K562 (cell line): ENCODE results near the gene RERG. TPM values are rescaled to one million over a fixed set of nuclear protein-coding genes. Genes with fewer than 3 reads are reported as not detected.

ENCODE experiments used
- ATAC-seq: fragments of 200-7000 bp; cut with Tn5 transposase; 3 replicates; pipeline ENCODE4 v1.9.1; 2020; ENCODE audit warnings: moderate library complexity
- BruUV-seq: library from RNA; stranded (reverse); fragments of 400-500 nt; replicated peaks from 2 replicates; lab custom pipeline; 2021; lab: Mats Ljungman, UMichigan
- CTCF ChIA-PET: fragments of 300-600 bp; formaldehyde crosslinking; extraction: SDS; loops from one replicate; lab custom pipeline; 2021; ENCODE audit warnings: low intra/inter-chr PET ratio; lab: Yijun Ruan, JAX
- POLR2A ChIA-PET: fragments of 300-600, 350-650 bp; sonication (Branson Sonifier 250); formaldehyde crosslinking; extraction: SDS; loops from one replicate; lab custom pipeline; 2021; ENCODE audit warnings: antibody characterized with exemption, inconsistent platforms; lab: Yijun Ruan, JAX
- DNase-seq, 4 experiments: peaks; one replicate each; pipeline versions ENCODE4 v3.0.0 to v3.0.0-alpha.2; 2011 to 2018; ENCODE audit warnings: low spot score in 3 of 4, mixed read lengths in 3 of 4; ENCODE audit errors: extremely low read depth in 1 of 4
- FAIRE-seq: peaks from 2 replicates; lab custom pipeline; 2011; peaks lifted over from hg19 to GRCh38; lab: Jason Lieb, UNC
- H2AFZ ChIP-seq: 2 replicates; pipeline ENCODE4 v1.6.0; 2011; ENCODE audit warnings: low read depth, low read length, control low read depth, inconsistent platforms
- H3K27ac ChIP-seq: fragments of 200-600 bp; 3 replicates; pipeline ENCODE4 v1.8.0; 2011; ENCODE audit warnings: low read depth, mild to moderate bottlenecking, control low read depth, inconsistent platforms, low read length, moderate library complexity, mixed read lengths; ENCODE audit errors: extremely low read depth
- H3K27me3 ChIP-seq, 2 experiments: fragments of 300-600 bp in 1 of 2; 2 replicates in 1 of 2; 3 replicates in 1 of 2; pipeline versions ENCODE4 v1.6.0 to v1.8.0; 2011; ENCODE audit warnings: inconsistent platforms in 2 of 2, low read length in 2 of 2, mild to moderate bottlenecking in 1 of 2, mixed read lengths in 1 of 2, moderate library complexity in 1 of 2; ENCODE audit not compliant: control insufficient read depth in 2 of 2, insufficient read depth in 2 of 2
- H3K36me3 ChIP-seq: fragments of 300-600 bp; 3 replicates; pipeline ENCODE4 v1.8.0; 2011; ENCODE audit warnings: mild to moderate bottlenecking, low read length, inconsistent platforms; ENCODE audit not compliant: control insufficient read depth, insufficient read depth
- H3K4me1 ChIP-seq, 2 experiments: fragments of 200-600 bp in 1 of 2; replicated peaks in 1 of 2; 2 replicates in 1 of 2; 3 replicates in 1 of 2; pipeline versions ENCODE4 v1.5.1 to v1.8.0; 2011; ENCODE audit warnings: inconsistent platforms in 2 of 2, low read length in 2 of 2, mild to moderate bottlenecking in 1 of 2, mixed read lengths in 1 of 2, moderate library complexity in 1 of 2; ENCODE audit not compliant: control insufficient read depth in 2 of 2, insufficient read depth in 2 of 2
- H3K4me2 ChIP-seq: 2 replicates; pipeline ENCODE4 v1.6.1; 2011; ENCODE audit warnings: low read length, control low read depth, inconsistent platforms, mixed read lengths; ENCODE audit not compliant: insufficient read depth
- H3K4me3 ChIP-seq: fragments of 200-600 bp; sonication (generic), shearing (Covaris generic); 2 replicates; pipeline ENCODE4 v1.5.1; 2016; ENCODE audit warnings: control low read depth, inconsistent platforms
- H3K79me2 ChIP-seq: fragments of 200-600 bp; 3 replicates; pipeline ENCODE4 v1.8.0; 2011; ENCODE audit warnings: low read length, inconsistent platforms; ENCODE audit not compliant: control insufficient read depth, insufficient read depth
- H3K9ac ChIP-seq, 2 experiments: 2 replicates each; pipeline versions ENCODE4 v1.6.0 to v1.6.1; 2011; ENCODE audit warnings: low read depth in 2 of 2, low read length in 2 of 2, control low read depth in 1 of 2, inconsistent platforms in 1 of 2, mild to moderate bottlenecking in 1 of 2, mixed read lengths in 1 of 2; ENCODE audit not compliant: insufficient read depth in 1 of 2
- H3K9me1 ChIP-seq: one replicate; pipeline ENCODE4 v1.6.0; 2011; ENCODE audit warnings: inconsistent platforms, mild to moderate bottlenecking, low read length, moderate library complexity; ENCODE audit not compliant: control insufficient read depth, insufficient read depth
- H3K9me3 ChIP-seq: replicated peaks from 2 replicates; pipeline ENCODE4 v1.5.1; 2011; ENCODE audit warnings: low read depth, low read length, inconsistent platforms; ENCODE audit not compliant: control insufficient read depth, insufficient read depth
- H4K20me1 ChIP-seq: replicated peaks from 2 replicates; pipeline ENCODE4 v1.6.1; 2011; ENCODE audit warnings: low read length, inconsistent platforms, mixed read lengths; ENCODE audit not compliant: control insufficient read depth, insufficient read depth
- HNRNPL ChIP-seq: fragments of 200-400 bp; formaldehyde crosslinking; IDR thresholded peaks from 2 replicates; pipeline ENCODE4 v1.6.1; 2017; ENCODE audit warnings: low read depth, mild to moderate bottlenecking, low read length
- RAD21 ChIP-seq, 2 experiments: fragments of 250-450 bp in 1 of 2; fragments of 450-650 bp in 1 of 2; sonication (Bioruptor Pico) in 1 of 2; formaldehyde crosslinking in 1 of 2; IDR thresholded peaks in 1 of 2; conservative IDR thresholded peaks in 1 of 2; 2 replicates each; pipeline versions ENCODE4 v1.4.0 to v1.8.0; 2020 to 2022; ENCODE audit warnings: mild to moderate bottlenecking in 2 of 2, moderate library complexity in 1 of 2
- WGBS: fragments of 100-300 bp; shearing (Covaris generic); methylation state at CpG from one replicate; pipeline ENCODE4 v1.1.6; 2016; ENCODE audit warnings: low coverage, mixed read lengths; ENCODE audit not compliant: insufficient coverage; ENCODE audit errors: missing lambda C conversion rate; 5-methylcytosine and 5-hydroxymethylcytosine counted together
- in situ Hi-C: fragments of 300-500 bp; cut with MboI; formaldehyde crosslinking; loops from 4 replicates; pipeline ENCODE4 v1.15.0; 2018; ENCODE audit warnings: inconsistent platforms, mixed read lengths
- intact Hi-C: fragments of 100-400 bp; cut with micrococcal nuclease; formaldehyde crosslinking; loops from 2 replicates; pipeline ENCODE4 v1.14.2; 2022
- polyA plus RNA-seq, 8 experiments: library from polyadenylated mRNA; depleted of rRNA in 4 of 8; stranded (reverse) in 5 of 8; unstranded in 3 of 8; fragments of >200 nt; fragmentation: Nextera tagmentation in 2 of 8; fragmentation: Illumina TruSeq in 1 of 8; extraction: Ambion mirVana in 2 of 8; extraction: Trizol in 1 of 8; gene quantifications; 2 replicates each; pipeline versions ENCODE4 v1.2.1 to v1.2.3, GENCODE V29; 2011 to 2014; ENCODE audit warnings: inconsistent platforms in 1 of 8, missing spikeins in 1 of 8
- total RNA-seq, 7 experiments: library from RNA; depleted of rRNA in 6 of 7; stranded (reverse); fragments of >200 nt in 6 of 7; fragmentation: Illumina TruSeq in 2 of 7; extraction: Trizol in 2 of 7; gene quantifications; 2 replicates each; pipeline versions ENCODE4 v1.2.1 to v1.2.3, GENCODE V29; 2011 to 2021; ENCODE audit warnings: low replicate concordance in 1 of 7
- TF ChIP-seq, protein P1 (sequence below), 2 experiments: IDR thresholded peaks in 1 of 2; conservative IDR thresholded peaks in 1 of 2; 2 replicates each; pipeline ENCODE4 v1.6.1; 2016; ENCODE audit warnings: low read depth in 2 of 2, mild to moderate bottlenecking in 1 of 2, missing compliant biosample characterization in 1 of 2, missing genetic modification characterization in 1 of 2, moderate library complexity in 1 of 2

RERG gene
- total and polyA plus RNA-seq, 9 of the 15 experiments (the other 6 are each of a cell fraction or from before 2014, with no cell fraction given), result 2.2 to 7.3 (median 3.0) TPM

DNA sequence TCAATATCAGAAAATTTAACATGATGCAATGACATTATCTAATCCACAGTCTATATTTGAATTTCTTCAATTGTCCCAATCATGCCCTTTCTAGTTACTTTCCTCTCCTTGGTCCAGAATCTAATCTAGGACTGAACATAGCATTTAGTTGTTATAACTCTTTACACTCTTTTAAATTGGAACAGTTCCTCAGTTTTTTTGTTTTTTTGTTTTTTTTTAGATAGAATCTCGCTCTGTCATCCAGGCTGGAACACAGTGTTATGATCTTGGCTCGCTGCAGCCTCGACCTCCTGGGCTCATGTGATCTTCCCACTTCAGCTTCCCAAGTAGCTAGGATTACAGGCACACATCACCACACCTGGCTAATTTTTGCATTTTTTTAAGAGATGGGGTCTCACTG lies 63.1 kb downstream of the RERG start (continued):
- TF ChIP-seq RAD21 (CRISPR knock-in tag; conservative IDR thresholded peaks at IDR 0.05 in 1 of 2, IDR thresholded peaks at IDR 0.05 in 1 of 2), result no peak

DNA sequence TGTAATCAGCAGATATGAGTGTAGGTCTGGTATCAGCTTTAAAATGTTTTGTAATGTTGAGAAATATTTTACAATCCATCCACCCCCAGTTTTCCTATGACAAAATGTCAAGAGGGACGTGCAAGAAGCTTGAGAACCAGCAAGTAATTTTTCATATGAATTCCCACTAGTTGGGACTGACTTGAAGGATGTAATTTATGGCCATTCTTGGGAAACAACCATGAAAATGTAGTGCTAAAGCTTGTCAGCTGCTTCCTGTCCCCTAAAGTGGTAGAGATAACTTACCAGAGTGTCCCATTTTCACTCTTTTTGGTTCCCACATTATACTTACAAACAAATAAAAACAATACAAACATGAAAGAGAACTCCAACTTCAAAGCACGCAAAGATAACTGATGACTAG lies 63.9 kb downstream of the RERG start:
- CTCF ChIA-PET, result no interaction called here
- in situ Hi-C loops, result no loop called here
- no TSS peak for BruUV-seq

More for the DNA sequence above, 63.9 kb downstream of the RERG start:
- H3K36me3 ChIP-seq, result no peaks in the 10 kb centered on the region
- no peaks in the 10 kb centered on the region for H3K79me2 ChIP-seq
- no peaks in the 10 kb centered on the region for H3K4me1 ChIP-seq
- POLR2A ChIA-PET, result no interaction called here
- no peak for ATAC-seq
- no peak overlapping the region for H3K9ac ChIP-seq
- no peaks in the 10 kb centered on the region for H4K20me1 ChIP-seq
- H3K9me3 ChIP-seq, result no peaks in the 10 kb centered on the region
- no peaks in the 10 kb centered on the region for H3K27me3 ChIP-seq
- WGBS, result 0% methylated on average over 2 of the region's 2 CpGs
- H3K4me2 ChIP-seq, result no peak overlapping the region
- TF ChIP-seq, protein P1, sequence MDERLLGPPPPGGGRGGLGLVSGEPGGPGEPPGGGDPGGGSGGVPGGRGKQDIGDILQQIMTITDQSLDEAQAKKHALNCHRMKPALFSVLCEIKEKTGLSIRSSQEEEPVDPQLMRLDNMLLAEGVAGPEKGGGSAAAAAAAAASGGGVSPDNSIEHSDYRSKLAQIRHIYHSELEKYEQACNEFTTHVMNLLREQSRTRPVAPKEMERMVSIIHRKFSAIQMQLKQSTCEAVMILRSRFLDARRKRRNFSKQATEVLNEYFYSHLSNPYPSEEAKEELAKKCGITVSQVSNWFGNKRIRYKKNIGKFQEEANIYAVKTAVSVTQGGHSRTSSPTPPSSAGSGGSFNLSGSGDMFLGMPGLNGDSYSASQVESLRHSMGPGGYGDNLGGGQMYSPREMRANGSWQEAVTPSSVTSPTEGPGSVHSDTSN (CRISPR knock-in tag; IDR thresholded peaks at IDR 0.05; ENCODE audit: low read depth), result no peak
- TF ChIP-seq, protein P1 (tag; conservative IDR thresholded peaks at IDR 0.05; ENCODE audit: low read depth), result 0 out of 2 replicates have a peak, but pooled peaks have one; percentile 50
- TF ChIP-seq HNRNPL, result no peak
- FAIRE-seq, result no peak
- H3K9me1 ChIP-seq, result no peaks in the 10 kb centered on the region
- no peak for DNase-seq
- no peak overlapping the region for H3K4me3 ChIP-seq
- no peak overlapping the region for H3K27ac ChIP-seq
- no peak overlapping the region for H2AFZ ChIP-seq
- intact Hi-C loops, result no loop called here
